ENCODE results near the gene PPP1R13B. TPM values are rescaled to one million over a fixed set of nuclear protein-coding genes. Genes with fewer than 3 reads are reported as not detected.

Gene PPP1R13B
- total and polyA plus RNA-seq, 2 experiments from 2014 or later: 88.5 to 124 TPM

- H3K27me3 ChIP-seq: no peaks in the 10 kb centered on the region
- TF ChIP-seq, protein P1, sequence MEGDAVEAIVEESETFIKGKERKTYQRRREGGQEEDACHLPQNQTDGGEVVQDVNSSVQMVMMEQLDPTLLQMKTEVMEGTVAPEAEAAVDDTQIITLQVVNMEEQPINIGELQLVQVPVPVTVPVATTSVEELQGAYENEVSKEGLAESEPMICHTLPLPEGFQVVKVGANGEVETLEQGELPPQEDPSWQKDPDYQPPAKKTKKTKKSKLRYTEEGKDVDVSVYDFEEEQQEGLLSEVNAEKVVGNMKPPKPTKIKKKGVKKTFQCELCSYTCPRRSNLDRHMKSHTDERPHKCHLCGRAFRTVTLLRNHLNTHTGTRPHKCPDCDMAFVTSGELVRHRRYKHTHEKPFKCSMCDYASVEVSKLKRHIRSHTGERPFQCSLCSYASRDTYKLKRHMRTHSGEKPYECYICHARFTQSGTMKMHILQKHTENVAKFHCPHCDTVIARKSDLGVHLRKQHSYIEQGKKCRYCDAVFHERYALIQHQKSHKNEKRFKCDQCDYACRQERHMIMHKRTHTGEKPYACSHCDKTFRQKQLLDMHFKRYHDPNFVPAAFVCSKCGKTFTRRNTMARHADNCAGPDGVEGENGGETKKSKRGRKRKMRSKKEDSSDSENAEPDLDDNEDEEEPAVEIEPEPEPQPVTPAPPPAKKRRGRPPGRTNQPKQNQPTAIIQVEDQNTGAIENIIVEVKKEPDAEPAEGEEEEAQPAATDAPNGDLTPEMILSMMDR (IDR thresholded peaks at IDR 0.05; ENCODE audit: low read depth, low read length): no peak
- H3K4me3 ChIP-seq: no peak overlapping the region
- peak overlapping the region; percentile 76 for H3K27ac ChIP-seq
- peaks cover 25% of the 10 kb centered on the region for H3K36me3 ChIP-seq
- no peak for DNase-seq (ENCODE audit: low read depth in 1 of 2, low spot score in 1 of 2)
- H3K9me3 ChIP-seq (ENCODE audit: low read depth): no peaks in the 10 kb centered on the region
- no peaks in the 10 kb centered on the region for H3K4me1 ChIP-seq (ENCODE audit: low read depth)
Observed at GRCh38 chr14:103729496-103730448, 117.6 kb downstream of the PPP1R13B start.

GRCh38 chr14:103728721-103729120, 118.7 kb downstream of the PPP1R13B start:
- H3K36me3 ChIP-seq: peaks cover 16% of the 10 kb centered on the region
- no peak for DNase-seq (ENCODE audit: low read depth in 1 of 2, low spot score in 1 of 2)
- H3K27me3 ChIP-seq: no peaks in the 10 kb centered on the region
- no peaks in the 10 kb centered on the region for H3K9me3 ChIP-seq (ENCODE audit: low read depth)
- peaks cover 10% of the 10 kb centered on the region for H3K4me1 ChIP-seq (ENCODE audit: low read depth)
- no peak overlapping the region for H3K4me3 ChIP-seq
- TF ChIP-seq, protein P1 (IDR thresholded peaks at IDR 0.05; ENCODE audit: low read depth, low read length): no peak
- H3K27ac ChIP-seq: peak overlapping the region; percentile 48

- H3K4me3 ChIP-seq: no peak overlapping the region
- peaks cover 11% of the 10 kb centered on the region for H3K36me3 ChIP-seq
- no peak overlapping the region for H3K27ac ChIP-seq
- TF ChIP-seq, protein P1 (IDR thresholded peaks at IDR 0.05; ENCODE audit: low read depth, low read length): no peak
- H3K27me3 ChIP-seq: no peaks in the 10 kb centered on the region
- peaks cover 12% of the 10 kb centered on the region for H3K4me1 ChIP-seq (ENCODE audit: low read depth)
- H3K9me3 ChIP-seq (ENCODE audit: low read depth): no peaks in the 10 kb centered on the region
- DNase-seq (ENCODE audit: low read depth in 1 of 2, low spot score in 1 of 2): no peak
Observed at GRCh38 chr14:103728141-103728540, 119.2 kb downstream of the PPP1R13B start.

GRCh38 chr14:103727313-103727980, 119.9 kb downstream of the PPP1R13B start:
- no peak overlapping the region for H3K4me3 ChIP-seq
- TF ChIP-seq, protein P1 (IDR thresholded peaks at IDR 0.05; ENCODE audit: low read depth, low read length): no peak
- H3K36me3 ChIP-seq: peaks cover 6% of the 10 kb centered on the region
- H3K9me3 ChIP-seq (ENCODE audit: low read depth): no peaks in the 10 kb centered on the region
- peaks cover 17% of the 10 kb centered on the region for H3K4me1 ChIP-seq (ENCODE audit: low read depth)
- DNase-seq (ENCODE audit: low read depth in 1 of 2, low spot score in 1 of 2): no peak
- H3K27ac ChIP-seq: no peak overlapping the region
- H3K27me3 ChIP-seq: no peaks in the 10 kb centered on the region

- Histone ChIP-seq H3K4me1 (ENCODE audit: low read depth) (peaks cover 17% of the 10 kb centered on the region), H3K4me3 (no peak overlapping the region), H3K9me3 (ENCODE audit: low read depth) (no peaks in the 10 kb centered on the region), H3K27me3 (no peaks in the 10 kb centered on the region), H3K27ac (no peak overlapping the region), H3K36me3 (peaks cover 6% of the 10 kb centered on the region)
- DNase-seq (ENCODE audit: low read depth in 1 of 2, low spot score in 1 of 2): no peak
- TF ChIP-seq, protein P1 (IDR thresholded peaks at IDR 0.05; ENCODE audit: low read depth, low read length): no peak
Observed at GRCh38 chr14:103726474-103726873, 120.9 kb downstream of the PPP1R13B start.

Data from cardiac muscle cell (in vitro differentiated cells and primary cell).